GM12878 (cell line): Measurements from ENCODE around the gene RHAG. TPM values are rescaled to one million over a fixed set of nuclear protein-coding genes. Genes with fewer than 3 reads are reported as not detected.

ENCODE experiments used
- ATAC-seq: fragments of 200-7000 bp; cut with Tn5 transposase; 3 replicates; pipeline ENCODE4 v1.9.1; 2020; ENCODE audit warnings: mild to moderate bottlenecking, moderate library complexity
- BruUV-seq: library from RNA; stranded (reverse); fragments of 400-500 nt; replicated peaks from 2 replicates; lab custom pipeline; 2021; lab: Mats Ljungman, UMichigan
- CTCF ChIA-PET: fragments of 300-600 bp; sonication (Branson Sonifier 250); formaldehyde crosslinking; extraction: SDS; loops from one replicate; lab custom pipeline; 2021; ENCODE audit warnings: inconsistent platforms; lab: Yijun Ruan, JAX
- POLR2A ChIA-PET: fragments of 350-600 bp; formaldehyde crosslinking; extraction: SDS; loops from one replicate; lab custom pipeline; 2021; ENCODE audit warnings: inconsistent platforms; lab: Charles Lee
- RAD21 ChIA-PET: fragments of 300-600 bp; sonication (Branson Sonifier 250); formaldehyde crosslinking; loops from one replicate; lab custom pipeline; 2023; ENCODE audit warnings: antibody characterized with exemption; ENCODE audit not compliant: unreplicated experiment; lab: Charles Lee
- SMC1A ChIA-PET: fragments of 300-600 bp; sonication (Branson Sonifier 250); formaldehyde crosslinking; loops from one replicate; lab custom pipeline; 2023; ENCODE audit not compliant: unreplicated experiment, uncharacterized antibody; lab: Charles Lee
- DNase-seq: peaks from one replicate; pipeline ENCODE4 v3.0.0-alpha.2; 2011; ENCODE audit warnings: low read depth, low spot score
- FAIRE-seq: peaks from 3 replicates; lab custom pipeline; 2011; peaks lifted over from hg19 to GRCh38; lab: Jason Lieb, UNC
- H2AFZ ChIP-seq: 2 replicates; pipeline ENCODE4 v1.6.0; 2011; ENCODE audit warnings: low read depth, low read length, control low read depth; ENCODE audit not compliant: control insufficient read depth
- H3K27ac ChIP-seq: 2 replicates; pipeline ENCODE4 v1.5.1; 2011; ENCODE audit warnings: control low read depth; ENCODE audit not compliant: control insufficient read depth, insufficient read depth
- H3K27me3 ChIP-seq, 2 experiments: replicated peaks in 1 of 2; 2 replicates each; pipeline versions ENCODE4 v1.6.0 to v1.6.1; 2011; ENCODE audit warnings: low read length in 1 of 2; ENCODE audit not compliant: control insufficient read depth in 2 of 2, insufficient read depth in 2 of 2
- H3K36me3 ChIP-seq, 2 experiments: 2 replicates each; pipeline ENCODE4 v1.5.1; 2011; ENCODE audit warnings: low read length in 1 of 2; ENCODE audit not compliant: control insufficient read depth in 2 of 2, insufficient read depth in 2 of 2
- H3K4me1 ChIP-seq: 2 replicates; pipeline ENCODE4 v1.6.1; 2011; ENCODE audit warnings: mild to moderate bottlenecking, low read length, moderate library complexity, mixed read lengths; ENCODE audit not compliant: control insufficient read depth, insufficient read depth
- H3K4me2 ChIP-seq: 2 replicates; pipeline ENCODE4 v1.6.0; 2011; ENCODE audit warnings: control low read depth; ENCODE audit not compliant: control insufficient read depth, insufficient read depth
- H3K4me3 ChIP-seq: fragments of 200-600 bp; sonication (generic); 2 replicates; pipeline ENCODE4 v1.5.1; 2016
- H3K79me2 ChIP-seq: 2 replicates; pipeline ENCODE4 v1.6.0; 2011; ENCODE audit warnings: low read length; ENCODE audit not compliant: control insufficient read depth, insufficient read depth
- H3K9ac ChIP-seq: 2 replicates; pipeline ENCODE4 v1.8.0; 2011; ENCODE audit warnings: low read length, control low read depth, mixed read lengths; ENCODE audit not compliant: control insufficient read depth, insufficient read depth
- H3K9me3 ChIP-seq: replicated peaks from 3 replicates; pipeline ENCODE4 v1.5.1; 2011; ENCODE audit warnings: mild to moderate bottlenecking, low read length; ENCODE audit not compliant: control insufficient read depth, insufficient read depth
- H4K20me1 ChIP-seq: 2 replicates; pipeline ENCODE4 v1.6.0; 2011; ENCODE audit not compliant: control insufficient read depth, insufficient read depth
- ATF7 ChIP-seq: fragments of 450-650 bp; IDR thresholded peaks from 2 replicates; pipeline ENCODE4 v1.6.1; 2016; ENCODE audit warnings: low read depth, mild to moderate bottlenecking
- BHLHE40 ChIP-seq, 2 experiments: fragments of 450-650 bp in 1 of 2; IDR thresholded peaks; 2 replicates each; pipeline ENCODE4 v1.6.1; 2011 to 2017; ENCODE audit warnings: low read depth in 2 of 2, borderline replicate concordance in 1 of 2, improper control_type of control experiment in 1 of 2, low read length in 1 of 2, mild to moderate bottlenecking in 1 of 2
- CUX1 ChIP-seq: IDR thresholded peaks from 2 replicates; pipeline ENCODE4 v1.6.1; 2012; ENCODE audit warnings: improper control_type of control experiment, low read depth, low read length; ENCODE audit not compliant: insufficient replicate concordance
- E2F4 ChIP-seq: IDR thresholded peaks from 2 replicates; pipeline ENCODE4 v1.6.1; 2012; ENCODE audit warnings: low read depth, low read length, improper control_type of control experiment
- NR2C1 ChIP-seq: fragments of 450-650 bp; IDR thresholded peaks from 2 replicates; pipeline ENCODE4 v1.6.1; 2017; ENCODE audit warnings: antibody characterized with exemption, mild to moderate bottlenecking, moderate library complexity
- POU2F2 ChIP-seq: IDR thresholded peaks from 3 replicates; pipeline ENCODE4 v1.6.1; 2011; ENCODE audit warnings: low read depth, mild to moderate bottlenecking, low read length, borderline replicate concordance
- RAD51 ChIP-seq: fragments of 450-650 bp; IDR thresholded peaks from 2 replicates; pipeline ENCODE4 v1.6.1; 2016; ENCODE audit warnings: moderate library complexity, mild to moderate bottlenecking, inconsistent platforms
- SPI1 ChIP-seq: IDR thresholded peaks from 2 replicates; pipeline ENCODE4 v1.6.1; 2011; ENCODE audit warnings: low read depth, mild to moderate bottlenecking, low read length, moderate library complexity, borderline replicate concordance; ENCODE audit not compliant: insufficient read depth
- WGBS: methylation state at CpG from one replicate; pipeline ENCODE4 v1.1.6; 2016; ENCODE audit warnings: low lambda C conversion rate; ENCODE audit not compliant: insufficient replicate concordance, insufficient coverage; ENCODE audit errors: missing lambda C conversion rate; 5-methylcytosine and 5-hydroxymethylcytosine counted together
- in situ Hi-C: fragments of 300-500 bp; cut with MboI; formaldehyde crosslinking; loops from 9 replicates; pipeline ENCODE4 v1.14.3; 2018; ENCODE audit warnings: mixed read lengths
- intact Hi-C: fragments of 100-400 bp; cut with micrococcal nuclease; formaldehyde crosslinking; loops from one replicate; pipeline ENCODE4 v1.14.2; 2022; ENCODE audit not compliant: unreplicated experiment
- polyA plus RNA-seq, 11 experiments: library from polyadenylated mRNA; depleted of rRNA in 4 of 11; unstranded in 6 of 11; stranded (reverse) in 5 of 11; fragments of >200 nt; fragmentation: Nextera tagmentation in 4 of 11; fragmentation: Illumina TruSeq in 1 of 11; extraction: Ambion mirVana in 4 of 11; extraction: Trizol in 1 of 11; gene quantifications; 1 replicate in 1 of 11; 2 replicates in 10 of 11; pipeline versions ENCODE4 v1.2.1 to v1.2.3, GENCODE V29; 2011 to 2016; ENCODE audit warnings: inconsistent platforms in 2 of 11, missing spikeins in 2 of 11, low read depth in 1 of 11
- total RNA-seq, 4 experiments: library from RNA; depleted of rRNA in 3 of 4; stranded (reverse); fragments of >200 nt in 3 of 4; fragmentation: Illumina TruSeq in 1 of 4; extraction: Trizol in 1 of 4; gene quantifications; 2 replicates each; pipeline versions ENCODE4 v1.2.1 to v1.2.3, GENCODE V29; 2013 to 2021

The RHAG gene
- total and polyA plus RNA-seq, 10 of the 15 experiments (the other 5 are each of a cell fraction or from before 2014, with no cell fraction given): 0.06 to 0.18 (median 0.10) TPM; not detected in 6

- no peak for ATAC-seq
- WGBS: 28% methylated on average over 4 of the region's 4 CpGs
Observed at GRCh38 chr6:49646942-49647341, 10.3 kb upstream of the RHAG start.

More at GRCh38 chr6:49646942-49647341, 10.3 kb upstream of the RHAG start:
- FAIRE-seq: no peak
- Histone ChIP-seq H3K9me3 (no peaks in the 10 kb centered on the region), H2AFZ (no peak overlapping the region), H4K20me1 (no peaks in the 10 kb centered on the region), H3K4me2 (no peak overlapping the region), H3K27ac (no peak overlapping the region), H3K36me3 (no peaks in the 10 kb centered on the region), H3K4me1 (no peaks in the 10 kb centered on the region), H3K79me2 (no peaks in the 10 kb centered on the region), H3K27me3 (no peaks in the 10 kb centered on the region), H3K9ac (no peak overlapping the region), H3K4me3 (no peak overlapping the region)
- SMC1A ChIA-PET: no interaction called here
- in situ Hi-C loops: no loop called here
- intact Hi-C loops: no loop called here
- DNase-seq: no peak
- TF ChIP-seq NR2C1 (no peak), BHLHE40 (IDR thresholded peaks at IDR 0.05; ENCODE audit: borderline replicate concordance in 1 of 2, low read depth in 2 of 2, low read length in 1 of 2) (no peak), RAD51 (no peak), CUX1 (no peak), E2F4 (no peak), POU2F2 (no peak), ATF7 (no peak), SPI1 (no peak)
- POLR2A ChIA-PET: no interaction called here
- CTCF ChIA-PET: no interaction called here
- RAD21 ChIA-PET: no interaction called here
- BruUV-seq: no TSS peak
